Measurements from ENCODE around the gene TMEM190.

- TF ChIP-seq, protein P1, sequence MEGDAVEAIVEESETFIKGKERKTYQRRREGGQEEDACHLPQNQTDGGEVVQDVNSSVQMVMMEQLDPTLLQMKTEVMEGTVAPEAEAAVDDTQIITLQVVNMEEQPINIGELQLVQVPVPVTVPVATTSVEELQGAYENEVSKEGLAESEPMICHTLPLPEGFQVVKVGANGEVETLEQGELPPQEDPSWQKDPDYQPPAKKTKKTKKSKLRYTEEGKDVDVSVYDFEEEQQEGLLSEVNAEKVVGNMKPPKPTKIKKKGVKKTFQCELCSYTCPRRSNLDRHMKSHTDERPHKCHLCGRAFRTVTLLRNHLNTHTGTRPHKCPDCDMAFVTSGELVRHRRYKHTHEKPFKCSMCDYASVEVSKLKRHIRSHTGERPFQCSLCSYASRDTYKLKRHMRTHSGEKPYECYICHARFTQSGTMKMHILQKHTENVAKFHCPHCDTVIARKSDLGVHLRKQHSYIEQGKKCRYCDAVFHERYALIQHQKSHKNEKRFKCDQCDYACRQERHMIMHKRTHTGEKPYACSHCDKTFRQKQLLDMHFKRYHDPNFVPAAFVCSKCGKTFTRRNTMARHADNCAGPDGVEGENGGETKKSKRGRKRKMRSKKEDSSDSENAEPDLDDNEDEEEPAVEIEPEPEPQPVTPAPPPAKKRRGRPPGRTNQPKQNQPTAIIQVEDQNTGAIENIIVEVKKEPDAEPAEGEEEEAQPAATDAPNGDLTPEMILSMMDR (IDR thresholded peaks at IDR 0.05) = no peak
- TF ChIP-seq EP300 (IDR thresholded peaks at IDR 0.05) = no peak
- no peak for TF ChIP-seq POLR2AphosphoS5 (IDR thresholded peaks at IDR 0.05)
These were observed 31.4 kb upstream of the TMEM190 start for GRCh38 chr19:55345101-55345817.

Measured in sigmoid colon (tissue), 4 donors.